ENCODE data around the gene GRM7.

GRM7 gene

DNA sequence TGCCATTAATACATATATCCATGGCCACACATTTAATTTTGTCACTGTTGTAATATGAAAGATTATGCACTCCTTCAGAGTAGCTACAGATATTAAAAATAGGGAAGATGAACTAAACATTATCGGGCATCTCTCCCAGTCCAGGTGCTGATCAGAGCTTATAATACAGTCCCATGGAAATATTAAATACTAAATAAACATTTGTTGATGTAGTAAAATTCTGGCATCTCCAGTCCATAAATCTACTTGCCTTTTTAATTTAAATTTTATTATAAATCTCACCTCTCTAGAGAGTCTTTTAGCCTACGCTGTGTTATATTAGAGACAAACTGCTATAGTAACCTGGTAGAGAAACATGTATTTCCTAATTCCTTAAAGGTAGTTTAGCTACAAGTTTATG lies 297.6 kb downstream of the GRM7 start:
- no peaks in the 10 kb centered on the region for H3K4me1 ChIP-seq (ENCODE audit: control insufficient read depth, insufficient read depth, low read length)
- H3K9me3 ChIP-seq (replicated peaks; ENCODE audit: low read length): peaks cover 9% of the 10 kb centered on the region
- no peak overlapping the region for H3K9ac ChIP-seq (ENCODE audit: low read depth, low read length)
- no peaks in the 10 kb centered on the region for H3K36me3 ChIP-seq (ENCODE audit: insufficient read depth, low read length)
- no peak overlapping the region for H3K4me2 ChIP-seq (ENCODE audit: low read length)
- no peak overlapping the region for H3K4me3 ChIP-seq (ENCODE audit: low read length)
- H3K27me3 ChIP-seq (ENCODE audit: control insufficient read depth, insufficient read depth, low read length): no peaks in the 10 kb centered on the region

GRCh38 chr3:7160689-7161088 lies 299.8 kb downstream of the GRM7 start:
- H3K27me3 ChIP-seq (ENCODE audit: control insufficient read depth, insufficient read depth, low read length): no peaks in the 10 kb centered on the region
- no peak overlapping the region for H3K4me3 ChIP-seq (ENCODE audit: low read length)
- H3K36me3 ChIP-seq (ENCODE audit: insufficient read depth, low read length): no peaks in the 10 kb centered on the region
- peaks cover 9% of the 10 kb centered on the region for H3K9me3 ChIP-seq (replicated peaks; ENCODE audit: low read length)
- H3K4me2 ChIP-seq (ENCODE audit: low read length): no peak overlapping the region
- H3K9ac ChIP-seq (ENCODE audit: low read depth, low read length): no peak overlapping the region
- no peaks in the 10 kb centered on the region for H3K4me1 ChIP-seq (ENCODE audit: control insufficient read depth, insufficient read depth, low read length)

- no peaks in the 10 kb centered on the region for H3K36me3 ChIP-seq (ENCODE audit: insufficient read depth, low read length)
- no peak overlapping the region for H3K9ac ChIP-seq (ENCODE audit: low read depth, low read length)
- H3K27me3 ChIP-seq (ENCODE audit: control insufficient read depth, insufficient read depth, low read length): no peaks in the 10 kb centered on the region
- H3K9me3 ChIP-seq (replicated peaks; ENCODE audit: low read length): no peaks in the 10 kb centered on the region
- no peak overlapping the region for H3K4me2 ChIP-seq (ENCODE audit: low read length)
- no peak overlapping the region for H3K4me3 ChIP-seq (ENCODE audit: low read length)
- H3K4me1 ChIP-seq (ENCODE audit: control insufficient read depth, insufficient read depth, low read length): no peaks in the 10 kb centered on the region
Observed at GRCh38 chr3:7166460-7166859, 305.5 kb downstream of the GRM7 start.

GRCh38 chr3:7171493-7171892 lies 310.6 kb downstream of the GRM7 start:
- Histone ChIP-seq H3K4me2 (ENCODE audit: low read length) (no peak overlapping the region), H3K9me3 (replicated peaks; ENCODE audit: low read length) (no peaks in the 10 kb centered on the region), H3K27me3 (ENCODE audit: control insufficient read depth, insufficient read depth, low read length) (no peaks in the 10 kb centered on the region), H3K36me3 (ENCODE audit: insufficient read depth, low read length) (no peaks in the 10 kb centered on the region), H3K9ac (ENCODE audit: low read depth, low read length) (no peak overlapping the region), H3K4me1 (ENCODE audit: control insufficient read depth, insufficient read depth, low read length) (no peaks in the 10 kb centered on the region), H3K4me3 (ENCODE audit: low read length) (no peak overlapping the region)

GRCh38 chr3:7172996-7173395 lies 312.1 kb downstream of the GRM7 start:
- Histone ChIP-seq H3K9me3 (replicated peaks; ENCODE audit: low read length) (no peaks in the 10 kb centered on the region), H3K4me1 (ENCODE audit: control insufficient read depth, insufficient read depth, low read length) (no peaks in the 10 kb centered on the region), H3K9ac (ENCODE audit: low read depth, low read length) (no peak overlapping the region), H3K4me2 (ENCODE audit: low read length) (no peak overlapping the region), H3K27me3 (ENCODE audit: control insufficient read depth, insufficient read depth, low read length) (no peaks in the 10 kb centered on the region), H3K4me3 (ENCODE audit: low read length) (no peak overlapping the region), H3K36me3 (ENCODE audit: insufficient read depth, low read length) (no peaks in the 10 kb centered on the region)

DNA sequence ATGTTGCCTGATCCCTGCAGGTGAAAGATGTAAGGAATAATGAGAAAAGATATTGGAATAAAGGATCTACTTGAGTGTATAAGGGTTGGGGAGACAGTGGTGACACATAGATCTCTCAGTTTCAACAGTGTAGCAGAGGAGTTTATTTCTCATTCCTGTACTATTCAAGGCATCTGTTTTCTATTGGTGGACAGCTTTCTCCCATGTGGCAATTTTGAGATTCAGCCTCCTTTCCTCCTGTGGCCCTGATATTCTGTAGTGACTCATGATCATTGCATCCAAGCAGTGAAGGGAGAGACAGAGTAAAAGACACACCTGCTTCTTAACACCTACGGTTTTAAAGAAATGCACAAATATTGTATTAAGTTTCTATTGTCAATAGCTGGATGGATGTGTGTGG lies 327.6 kb downstream of the GRM7 start:
- no peaks in the 10 kb centered on the region for H3K36me3 ChIP-seq (ENCODE audit: insufficient read depth, low read length)
- peaks cover 5% of the 10 kb centered on the region for H3K9me3 ChIP-seq (replicated peaks; ENCODE audit: low read length)
- H3K4me3 ChIP-seq (ENCODE audit: low read length): no peak overlapping the region
- no peak overlapping the region for H3K4me2 ChIP-seq (ENCODE audit: low read length)
- no peaks in the 10 kb centered on the region for H3K4me1 ChIP-seq (ENCODE audit: control insufficient read depth, insufficient read depth, low read length)
- H3K27me3 ChIP-seq (ENCODE audit: control insufficient read depth, insufficient read depth, low read length): no peaks in the 10 kb centered on the region
- no peak overlapping the region for H3K9ac ChIP-seq (ENCODE audit: low read depth, low read length)

DNA sequence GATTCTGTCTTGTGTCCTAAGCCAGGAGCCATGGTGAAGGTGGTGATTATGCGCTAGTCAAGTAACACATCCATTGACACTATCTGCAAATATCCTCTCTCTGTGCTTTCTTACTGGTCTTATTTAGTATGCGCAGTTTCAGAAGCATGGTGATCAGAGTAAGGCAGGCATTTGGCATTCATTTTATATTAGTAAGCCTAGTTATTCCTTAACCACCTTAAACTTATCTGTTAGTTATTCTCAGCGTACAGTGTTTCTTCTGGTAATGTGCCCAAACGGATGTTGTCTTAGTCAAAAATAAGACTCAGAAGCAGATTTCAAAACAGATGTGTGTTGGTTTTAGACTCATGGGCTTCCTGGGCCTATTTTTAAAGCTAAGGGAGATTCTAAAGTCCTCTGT lies 329.2 kb downstream of the GRM7 start:
- no peaks in the 10 kb centered on the region for H3K27me3 ChIP-seq (ENCODE audit: control insufficient read depth, insufficient read depth, low read length)
- H3K4me2 ChIP-seq (ENCODE audit: low read length): no peak overlapping the region
- H3K4me3 ChIP-seq (ENCODE audit: low read length): no peak overlapping the region
- H3K9ac ChIP-seq (ENCODE audit: low read depth, low read length): no peak overlapping the region
- H3K4me1 ChIP-seq (ENCODE audit: control insufficient read depth, insufficient read depth, low read length): no peaks in the 10 kb centered on the region
- peaks cover 10% of the 10 kb centered on the region for H3K9me3 ChIP-seq (replicated peaks; ENCODE audit: low read length)
- no peaks in the 10 kb centered on the region for H3K36me3 ChIP-seq (ENCODE audit: insufficient read depth, low read length)

DNA sequence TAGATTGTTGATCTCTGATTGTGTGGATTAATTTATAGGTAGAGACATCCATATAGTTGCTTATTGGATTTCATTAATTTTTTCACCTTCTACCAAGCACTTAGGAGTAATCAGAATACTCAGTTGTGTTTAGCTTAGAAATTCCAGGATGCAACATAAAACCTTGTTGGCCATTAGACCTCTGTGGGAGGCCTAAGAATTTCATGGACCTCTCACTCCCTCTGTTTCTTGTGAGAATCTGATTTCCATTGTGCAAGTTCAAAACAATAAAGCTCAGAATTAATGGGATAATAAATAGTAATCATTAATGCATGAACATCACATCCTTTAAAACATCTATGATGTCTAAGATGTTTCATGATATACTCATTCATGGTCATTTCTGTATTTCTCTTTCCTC lies 332.4 kb downstream of the GRM7 start:
- Histone ChIP-seq H3K36me3 (ENCODE audit: insufficient read depth, low read length) (no peaks in the 10 kb centered on the region), H3K9ac (ENCODE audit: low read depth, low read length) (no peak overlapping the region), H3K4me1 (ENCODE audit: control insufficient read depth, insufficient read depth, low read length) (no peaks in the 10 kb centered on the region), H3K27me3 (ENCODE audit: control insufficient read depth, insufficient read depth, low read length) (no peaks in the 10 kb centered on the region), H3K4me3 (ENCODE audit: low read length) (no peak overlapping the region), H3K9me3 (replicated peaks; ENCODE audit: low read length) (peaks cover 14% of the 10 kb centered on the region), H3K4me2 (ENCODE audit: low read length) (no peak overlapping the region)

DNA sequence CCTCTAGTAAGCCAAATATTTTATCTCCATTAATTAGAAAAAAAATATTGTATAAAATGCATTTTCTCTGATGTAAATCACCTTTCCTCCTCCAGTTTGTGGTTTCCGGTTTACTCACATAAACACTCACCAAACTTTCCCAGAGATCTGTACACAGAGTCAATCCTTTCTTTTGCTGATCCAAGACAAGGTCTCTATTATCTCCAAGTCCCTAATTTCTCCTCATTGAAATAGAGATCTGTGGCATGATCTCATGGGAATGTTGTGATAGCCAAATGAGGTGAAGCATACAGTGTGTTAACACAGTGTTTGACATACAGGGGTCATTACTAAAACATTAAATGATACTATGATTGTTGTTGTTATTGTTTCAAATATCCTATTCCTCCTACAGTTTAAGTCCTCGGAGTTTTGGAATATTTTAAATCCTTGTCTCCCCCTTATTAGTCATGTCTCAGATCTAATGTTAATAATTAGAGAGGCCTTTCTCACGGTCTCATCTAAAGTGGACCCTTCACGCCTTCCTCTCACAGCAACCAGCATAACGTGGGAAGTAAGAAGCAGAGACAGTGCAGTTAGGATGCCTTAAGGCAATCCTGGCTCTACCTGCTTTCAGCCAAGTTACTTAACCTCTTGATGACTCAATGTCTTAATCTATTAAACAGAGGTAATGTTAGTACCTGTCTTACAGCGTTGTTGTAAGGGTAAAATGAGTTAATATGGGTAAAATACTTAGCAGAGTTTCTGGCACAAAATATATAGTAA lies 333.3 kb downstream of the GRM7 start:
- no peak overlapping the region for H3K4me2 ChIP-seq (ENCODE audit: low read length)
- H3K9me3 ChIP-seq (replicated peaks; ENCODE audit: low read length): peaks cover 14% of the 10 kb centered on the region
- no peaks in the 10 kb centered on the region for H3K36me3 ChIP-seq (ENCODE audit: insufficient read depth, low read length)
- H3K27me3 ChIP-seq (ENCODE audit: control insufficient read depth, insufficient read depth, low read length): no peaks in the 10 kb centered on the region
- no peaks in the 10 kb centered on the region for H3K4me1 ChIP-seq (ENCODE audit: control insufficient read depth, insufficient read depth, low read length)
- H3K9ac ChIP-seq (ENCODE audit: low read depth, low read length): no peak overlapping the region
- H3K4me3 ChIP-seq (ENCODE audit: low read length): no peak overlapping the region

GRCh38 chr3:7195934-7196333 lies 335.0 kb downstream of the GRM7 start:
- Histone ChIP-seq H3K9me3 (replicated peaks; ENCODE audit: low read length) (peaks cover 17% of the 10 kb centered on the region), H3K4me2 (ENCODE audit: low read length) (no peak overlapping the region), H3K4me3 (ENCODE audit: low read length) (no peak overlapping the region), H3K9ac (ENCODE audit: low read depth, low read length) (no peak overlapping the region), H3K4me1 (ENCODE audit: control insufficient read depth, insufficient read depth, low read length) (no peaks in the 10 kb centered on the region), H3K27me3 (ENCODE audit: control insufficient read depth, insufficient read depth, low read length) (no peaks in the 10 kb centered on the region), H3K36me3 (ENCODE audit: insufficient read depth, low read length) (no peaks in the 10 kb centered on the region)

DNA sequence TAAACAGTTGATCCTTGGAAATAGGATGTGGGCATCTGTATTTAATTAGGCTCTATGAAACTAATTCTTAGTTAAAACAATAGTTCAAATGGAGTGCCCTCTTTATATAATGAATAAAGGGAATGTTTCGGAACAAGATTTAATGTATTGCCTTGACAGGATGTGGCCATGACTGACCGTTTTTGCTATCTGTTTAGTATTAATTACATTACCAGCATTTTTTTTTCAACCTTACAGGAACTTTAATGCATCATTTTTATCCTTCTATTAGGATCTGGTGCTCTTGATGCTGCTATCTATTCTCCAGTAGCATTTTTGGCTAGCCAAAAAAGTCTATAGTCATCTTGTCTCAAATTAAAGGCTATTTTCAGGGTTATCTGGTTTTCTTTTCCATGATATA lies 340.9 kb downstream of the GRM7 start:
- Histone ChIP-seq H3K27me3 (ENCODE audit: control insufficient read depth, insufficient read depth, low read length) (no peaks in the 10 kb centered on the region), H3K9me3 (replicated peaks; ENCODE audit: low read length) (peaks cover 6% of the 10 kb centered on the region), H3K4me3 (ENCODE audit: low read length) (no peak overlapping the region), H3K9ac (ENCODE audit: low read depth, low read length) (no peak overlapping the region), H3K4me1 (ENCODE audit: control insufficient read depth, insufficient read depth, low read length) (no peaks in the 10 kb centered on the region), H3K4me2 (ENCODE audit: low read length) (no peak overlapping the region), H3K36me3 (ENCODE audit: insufficient read depth, low read length) (no peaks in the 10 kb centered on the region)
